ENCODE data around the gene VTCN1. TPM values are rescaled to one million over a fixed set of nuclear protein-coding genes. Genes with fewer than 3 reads are reported as not detected.

The VTCN1 gene
- total and polyA plus RNA-seq, 2 of the 13 experiments (the other 11 are each of a cell fraction or from before 2014, with no cell fraction given): not detected

DNA sequence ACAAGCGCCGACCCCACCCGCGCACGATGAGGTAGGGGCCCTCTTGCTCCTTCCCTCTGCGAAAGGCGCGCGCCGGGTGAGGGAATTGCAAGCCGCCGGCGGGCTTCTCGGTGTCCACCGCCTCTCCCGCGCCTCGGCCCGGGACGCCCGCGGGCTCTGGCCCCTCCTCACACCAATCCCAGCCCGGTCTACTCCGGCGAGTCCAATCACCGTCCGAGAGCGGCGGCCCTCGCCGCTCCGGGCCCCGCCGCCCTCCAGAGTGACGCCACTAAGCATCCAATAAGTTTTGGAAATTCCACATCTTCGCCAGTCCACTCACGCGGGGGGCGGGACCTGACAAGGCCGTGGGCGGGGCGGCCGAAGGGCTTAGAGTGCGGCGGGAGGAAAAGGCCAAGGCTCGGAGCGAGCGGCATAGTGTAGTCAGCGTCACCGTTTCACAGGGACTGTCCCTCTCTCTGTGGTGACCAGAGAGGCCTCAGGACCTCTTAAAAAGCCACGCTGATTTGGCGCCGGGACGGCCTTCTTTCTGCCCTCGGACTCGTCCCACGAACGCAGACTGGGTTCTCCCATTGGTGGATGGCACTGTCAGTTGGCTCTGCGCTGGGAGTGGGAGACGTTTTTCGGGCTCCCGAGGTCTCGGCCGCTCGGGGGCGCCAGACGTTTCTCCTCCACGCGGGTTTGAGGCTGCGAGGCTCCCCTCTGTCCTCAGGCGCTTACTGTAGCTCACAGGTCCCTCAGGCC is 89.0 kb downstream of the VTCN1 start, which contains the start of gene TRIM45 (continued):
- no peak for TF ChIP-seq ZNF710 (CRISPR knock-in tag; IDR thresholded peaks at IDR 0.05; ENCODE audit: borderline replicate concordance)
- no peak for TF ChIP-seq NONO (IDR thresholded peaks at IDR 0.05)
- TF ChIP-seq NONO (CRISPR knock-in tag; conservative IDR thresholded peaks at IDR 0.05): no peak
- TF ChIP-seq ZNF563 (CRISPR knock-in tag; IDR thresholded peaks at IDR 0.05): no peak
- TF ChIP-seq, protein P1, sequence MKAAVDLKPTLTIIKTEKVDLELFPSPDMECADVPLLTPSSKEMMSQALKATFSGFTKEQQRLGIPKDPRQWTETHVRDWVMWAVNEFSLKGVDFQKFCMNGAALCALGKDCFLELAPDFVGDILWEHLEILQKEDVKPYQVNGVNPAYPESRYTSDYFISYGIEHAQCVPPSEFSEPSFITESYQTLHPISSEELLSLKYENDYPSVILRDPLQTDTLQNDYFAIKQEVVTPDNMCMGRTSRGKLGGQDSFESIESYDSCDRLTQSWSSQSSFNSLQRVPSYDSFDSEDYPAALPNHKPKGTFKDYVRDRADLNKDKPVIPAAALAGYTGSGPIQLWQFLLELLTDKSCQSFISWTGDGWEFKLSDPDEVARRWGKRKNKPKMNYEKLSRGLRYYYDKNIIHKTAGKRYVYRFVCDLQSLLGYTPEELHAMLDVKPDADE (CRISPR knock-in tag; IDR thresholded peaks at IDR 0.05): no peak
- peak; percentile 45; the same call in 1 of the 2 replicates for TF ChIP-seq HNRNPL (IDR thresholded peaks at IDR 0.05; ENCODE audit: low read depth, low read length)
- TF ChIP-seq FOXP1 (IDR thresholded peaks at IDR 0.05): no peak
- TF ChIP-seq FOXP1 (CRISPR knock-in tag; IDR thresholded peaks at IDR 0.05): no peak
- no peak for TF ChIP-seq MIER2 (CRISPR knock-in tag; IDR thresholded peaks at IDR 0.05)
- TF ChIP-seq FOSL1 (CRISPR knock-in tag; IDR thresholded peaks at IDR 0.05; ENCODE audit: borderline replicate concordance): no peak
- no peak for TF ChIP-seq KDM3A (CRISPR knock-in tag; IDR thresholded peaks at IDR 0.05; ENCODE audit: low read depth)
- 0 out of 2 replicates have a peak, but pooled peaks have one; percentile 18 for TF ChIP-seq RFXAP (CRISPR knock-in tag; IDR thresholded peaks at IDR 0.05; ENCODE audit: borderline replicate concordance)
- TF ChIP-seq PRDM10 (CRISPR knock-in tag; IDR thresholded peaks at IDR 0.05; ENCODE audit: low read depth): no peak
- no peak for TF ChIP-seq KDM6A (CRISPR knock-in tag; IDR thresholded peaks at IDR 0.05; ENCODE audit: low read depth)
- TF ChIP-seq ZMYM4 (CRISPR knock-in tag; IDR thresholded peaks at IDR 0.05): peak; percentile 80
- TF ChIP-seq NFYC (CRISPR knock-in tag; IDR thresholded peaks at IDR 0.05): peak; percentile 85
- no peak for TF ChIP-seq ETV5 (CRISPR knock-in tag; IDR thresholded peaks at IDR 0.05; ENCODE audit: borderline replicate concordance)
- TF ChIP-seq, protein P2, sequence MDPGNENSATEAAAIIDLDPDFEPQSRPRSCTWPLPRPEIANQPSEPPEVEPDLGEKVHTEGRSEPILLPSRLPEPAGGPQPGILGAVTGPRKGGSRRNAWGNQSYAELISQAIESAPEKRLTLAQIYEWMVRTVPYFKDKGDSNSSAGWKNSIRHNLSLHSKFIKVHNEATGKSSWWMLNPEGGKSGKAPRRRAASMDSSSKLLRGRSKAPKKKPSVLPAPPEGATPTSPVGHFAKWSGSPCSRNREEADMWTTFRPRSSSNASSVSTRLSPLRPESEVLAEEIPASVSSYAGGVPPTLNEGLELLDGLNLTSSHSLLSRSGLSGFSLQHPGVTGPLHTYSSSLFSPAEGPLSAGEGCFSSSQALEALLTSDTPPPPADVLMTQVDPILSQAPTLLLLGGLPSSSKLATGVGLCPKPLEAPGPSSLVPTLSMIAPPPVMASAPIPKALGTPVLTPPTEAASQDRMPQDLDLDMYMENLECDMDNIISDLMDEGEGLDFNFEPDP (CRISPR knock-in tag; conservative IDR thresholded peaks at IDR 0.05): no peak
- TF ChIP-seq CREB1 (IDR thresholded peaks at IDR 0.05): peak; percentile 54
- TF ChIP-seq CREB1 (CRISPR knock-in tag; IDR thresholded peaks at IDR 0.05): peak; percentile 57
- no peak for TF ChIP-seq NR2F6 (IDR thresholded peaks at IDR 0.05)
- TF ChIP-seq NR2F6 (CRISPR knock-in tag; IDR thresholded peaks at IDR 0.05): no peak
- no peak for TF ChIP-seq ZNF709 (CRISPR knock-in tag; IDR thresholded peaks at IDR 0.05)
- 0 out of 2 replicates have a peak, but pooled peaks have one; percentile 58 for TF ChIP-seq RNF2 (conservative IDR thresholded peaks at IDR 0.05; ENCODE audit: low read depth)
- no peak for TF ChIP-seq U2AF2 (IDR thresholded peaks at IDR 0.05; ENCODE audit: low read depth, low read length)

All from HepG2 (cell line).